ENCODE measurements around the gene REC114. TPM values are rescaled to one million over a fixed set of nuclear protein-coding genes. Genes with fewer than 3 reads are reported as not detected.
A peak's percentile ranks its signal among the peaks of the same experiment; 100 is the strongest.

The REC114 gene
- total RNA-seq, 1 donor from 2014 or later: not detected

DNA sequence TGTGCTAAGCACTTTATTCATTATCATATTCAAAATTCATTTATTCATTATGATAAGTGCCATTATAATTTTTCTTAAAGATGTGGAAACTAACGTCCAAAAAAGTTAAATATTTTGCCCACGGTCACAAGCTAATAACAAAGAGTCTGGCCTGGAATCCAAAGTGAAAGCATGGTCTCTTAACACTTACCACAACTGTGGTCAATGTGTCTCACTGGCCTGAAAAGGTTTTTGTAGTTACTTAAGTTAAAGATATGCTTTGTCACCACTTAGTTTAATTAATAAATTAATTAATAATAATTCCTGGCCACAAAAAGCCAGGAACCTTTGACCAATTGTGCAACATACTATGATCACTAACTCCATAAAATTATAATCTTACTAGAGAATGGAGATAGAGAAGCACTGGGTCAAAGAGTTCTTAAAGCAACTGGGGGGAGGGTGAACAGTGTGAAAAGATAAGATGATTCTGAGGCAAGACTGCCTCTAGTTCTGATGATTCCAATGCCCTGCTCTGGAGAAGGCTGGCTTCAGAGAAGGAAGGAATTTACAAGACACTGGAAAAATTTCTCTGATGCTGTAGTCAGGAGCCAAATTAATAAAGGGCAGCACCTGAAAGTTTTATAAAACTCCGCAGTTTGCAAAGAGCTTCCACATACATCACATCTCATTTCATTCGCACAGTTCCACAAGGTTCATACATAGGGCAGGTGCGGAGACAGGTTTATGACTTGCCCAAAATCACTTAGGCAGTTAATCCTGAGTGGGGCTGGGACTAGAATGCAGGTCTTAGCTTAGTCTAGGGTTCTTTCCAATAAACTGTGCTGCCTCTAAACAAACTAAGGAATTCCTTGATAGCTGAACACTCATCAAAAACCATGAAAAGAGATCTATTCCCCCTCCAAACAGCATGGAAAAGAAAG is 157.7 kb downstream of the REC114 start:
- H3K36me3 ChIP-seq: no peaks in the 10 kb centered on the region

DNA sequence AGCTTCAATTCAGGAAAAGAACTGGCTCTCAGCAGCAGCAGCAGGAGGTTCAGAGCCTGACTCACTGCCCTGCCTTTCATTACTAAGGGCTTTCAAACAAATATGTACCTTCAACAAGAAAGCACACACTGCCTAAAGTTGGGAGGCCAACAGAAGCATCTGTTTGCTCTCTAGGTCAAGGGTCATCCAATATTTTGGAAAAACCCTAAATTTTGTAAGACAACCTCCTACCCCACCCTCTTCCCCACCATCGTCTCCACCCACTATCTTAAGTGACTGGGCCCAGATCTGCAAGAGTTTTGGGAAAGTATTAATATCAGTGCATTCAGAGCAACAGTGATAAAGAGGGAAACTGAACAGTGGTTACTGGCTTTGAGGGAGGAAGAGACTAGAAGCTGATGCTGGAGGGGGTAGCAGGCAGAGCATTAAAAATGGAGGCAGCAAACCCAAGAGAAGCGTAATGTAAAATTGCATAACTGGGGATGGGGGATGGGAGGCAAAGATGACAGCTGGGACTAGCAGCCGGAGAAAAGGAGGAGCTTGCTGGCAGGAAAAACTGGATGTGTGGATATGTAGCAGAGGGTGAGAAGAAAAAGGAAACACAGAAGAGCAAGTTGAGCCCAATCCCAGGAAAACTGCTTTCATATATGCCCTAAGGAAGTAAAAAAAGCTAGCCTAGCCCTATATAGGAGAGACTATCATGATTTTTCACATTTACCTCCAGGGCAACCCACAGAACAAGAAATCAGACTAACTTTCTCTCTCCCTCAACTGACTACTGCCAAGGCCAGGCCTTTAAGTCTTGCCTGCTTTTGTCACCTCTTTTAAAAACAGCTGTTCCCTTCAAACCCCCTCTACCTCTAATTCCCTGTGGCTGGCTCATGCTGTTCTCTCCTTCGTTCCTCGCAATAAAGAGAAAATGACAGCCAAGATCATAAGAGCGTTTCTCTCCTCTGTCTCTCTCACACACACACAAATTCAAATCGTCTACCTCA is 158.8 kb downstream of the REC114 start:
- Histone ChIP-seq H3K27ac (peak overlapping the region; percentile 64 to 69), H3K4me1 (peaks cover 31 to 85% of the 10 kb centered on the region in 2 donors), H3K27me3 (no peaks in the 10 kb centered on the region), H3K36me3 (no peaks in the 10 kb centered on the region), H3K9me3 (no peaks in the 10 kb centered on the region), H3K4me3 (no peak overlapping the region)
- intact Hi-C loops (cut with DNase I): loop anchor here (2.0 kb wide), 1 partner anchor 31 kb away; the partner anchor contains the start of gene NPTN
- DNase-seq (ENCODE audit: low spot score in 2 of 2): no peak
- TF ChIP-seq, protein P1, sequence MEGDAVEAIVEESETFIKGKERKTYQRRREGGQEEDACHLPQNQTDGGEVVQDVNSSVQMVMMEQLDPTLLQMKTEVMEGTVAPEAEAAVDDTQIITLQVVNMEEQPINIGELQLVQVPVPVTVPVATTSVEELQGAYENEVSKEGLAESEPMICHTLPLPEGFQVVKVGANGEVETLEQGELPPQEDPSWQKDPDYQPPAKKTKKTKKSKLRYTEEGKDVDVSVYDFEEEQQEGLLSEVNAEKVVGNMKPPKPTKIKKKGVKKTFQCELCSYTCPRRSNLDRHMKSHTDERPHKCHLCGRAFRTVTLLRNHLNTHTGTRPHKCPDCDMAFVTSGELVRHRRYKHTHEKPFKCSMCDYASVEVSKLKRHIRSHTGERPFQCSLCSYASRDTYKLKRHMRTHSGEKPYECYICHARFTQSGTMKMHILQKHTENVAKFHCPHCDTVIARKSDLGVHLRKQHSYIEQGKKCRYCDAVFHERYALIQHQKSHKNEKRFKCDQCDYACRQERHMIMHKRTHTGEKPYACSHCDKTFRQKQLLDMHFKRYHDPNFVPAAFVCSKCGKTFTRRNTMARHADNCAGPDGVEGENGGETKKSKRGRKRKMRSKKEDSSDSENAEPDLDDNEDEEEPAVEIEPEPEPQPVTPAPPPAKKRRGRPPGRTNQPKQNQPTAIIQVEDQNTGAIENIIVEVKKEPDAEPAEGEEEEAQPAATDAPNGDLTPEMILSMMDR (IDR thresholded peaks at IDR 0.05): no peak

More for the DNA sequence above, 157.7 kb downstream of the REC114 start:
- intact Hi-C loops (cut with DNase I): loop anchor here (2.0 kb wide), 1 partner anchor 32 kb away; the partner anchor contains the start of gene NPTN
- no peak for DNase-seq (ENCODE audit: low spot score in 2 of 2)
- Histone ChIP-seq H3K9me3 (no peaks in the 10 kb centered on the region), H3K27ac (peak overlapping the region; percentile 64 to 69), H3K4me3 (no peak overlapping the region), H3K27me3 (no peaks in the 10 kb centered on the region), H3K4me1 (peaks cover 32 to 91% of the 10 kb centered on the region in 2 donors)
- TF ChIP-seq, protein P1 (IDR thresholded peaks at IDR 0.05): no peak

DNA sequence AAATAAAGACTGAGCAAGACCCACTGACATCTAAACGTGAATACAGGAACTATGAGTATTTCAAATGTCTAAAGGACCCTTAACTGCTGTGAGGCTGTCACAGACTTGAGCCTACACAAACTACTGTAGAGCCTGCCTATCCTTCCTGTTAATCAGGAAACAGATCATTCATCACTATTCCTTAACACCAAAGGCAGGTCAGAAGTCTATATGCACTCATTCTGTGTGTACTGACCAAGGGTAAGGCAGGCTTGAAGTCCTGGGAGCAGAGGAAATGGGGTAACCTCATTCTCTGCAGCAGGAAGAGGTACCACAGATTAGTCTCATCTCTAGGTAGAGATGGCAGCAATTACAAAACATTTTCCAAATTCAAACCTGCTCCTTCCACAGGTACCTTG is 159.5 kb downstream of the REC114 start:
- H3K27ac ChIP-seq: peak overlapping the region; percentile 64 to 69
- DNase-seq (ENCODE audit: low spot score in 2 of 2): no peak
- no peak overlapping the region for H3K4me3 ChIP-seq
- TF ChIP-seq, protein P1 (IDR thresholded peaks at IDR 0.05): no peak
- H3K4me1 ChIP-seq: peaks cover 31 to 82% of the 10 kb centered on the region in 2 donors
- H3K36me3 ChIP-seq: no peaks in the 10 kb centered on the region
- H3K27me3 ChIP-seq: no peaks in the 10 kb centered on the region
- no peaks in the 10 kb centered on the region for H3K9me3 ChIP-seq
- intact Hi-C loops (cut with DNase I): no loop called here

DNA sequence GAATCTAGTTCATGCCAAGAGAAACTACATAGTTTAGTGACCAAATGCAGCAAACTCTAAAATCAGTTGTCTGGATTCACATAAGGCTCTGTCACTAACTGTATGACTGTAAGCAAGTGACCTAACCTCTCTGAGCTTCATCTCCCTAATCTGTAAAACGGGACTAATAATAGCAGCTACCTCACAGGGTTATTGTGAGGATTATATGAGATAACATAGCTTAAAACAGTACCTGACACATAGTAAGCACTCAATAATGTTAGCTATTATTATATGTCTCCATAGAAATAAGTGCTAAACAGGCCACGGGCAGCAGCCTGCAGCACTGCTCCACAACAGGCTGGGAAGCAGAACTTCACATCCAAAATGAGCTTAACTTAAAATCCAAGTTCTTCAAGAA is 160.0 kb downstream of the REC114 start:
- Histone ChIP-seq H3K4me3 (no peak overlapping the region), H3K27ac (peak overlapping the region; percentile 64 to 69), H3K27me3 (no peaks in the 10 kb centered on the region), H3K36me3 (no peaks in the 10 kb centered on the region), H3K9me3 (no peaks in the 10 kb centered on the region), H3K4me1 (peaks cover 25 to 82% of the 10 kb centered on the region in 2 donors)
- intact Hi-C loops (cut with DNase I): no loop called here
- TF ChIP-seq, protein P1 (IDR thresholded peaks at IDR 0.05): no peak
- no peak for DNase-seq (ENCODE audit: low spot score in 2 of 2)

DNA sequence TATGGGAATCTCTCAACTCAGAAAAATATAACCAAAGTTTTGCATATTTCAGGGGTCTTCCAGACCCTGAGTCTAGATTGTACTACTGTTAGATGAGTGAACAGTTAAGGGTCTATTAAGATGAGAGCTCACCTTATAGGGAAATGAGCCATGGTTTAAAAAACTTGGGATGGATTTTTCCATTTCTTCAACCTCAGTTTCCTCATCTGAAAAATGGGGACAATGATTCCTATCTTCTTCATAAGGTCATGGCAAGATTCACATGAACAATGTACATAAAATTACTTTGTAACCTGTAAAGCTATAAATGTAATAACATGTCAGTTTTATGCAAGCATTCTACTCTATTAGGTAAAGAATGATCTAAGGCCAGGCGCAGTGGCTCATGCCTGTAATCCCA is 161.5 kb downstream of the REC114 start:
- peaks cover 14 to 79% of the 10 kb centered on the region in 2 donors for H3K4me1 ChIP-seq
- no peaks in the 10 kb centered on the region for H3K36me3 ChIP-seq
- H3K27ac ChIP-seq: no peak overlapping the region
- intact Hi-C loops (cut with DNase I): no loop called here
- H3K27me3 ChIP-seq: no peaks in the 10 kb centered on the region
- TF ChIP-seq, protein P1 (IDR thresholded peaks at IDR 0.05): no peak
- no peaks in the 10 kb centered on the region for H3K9me3 ChIP-seq
- no peak for DNase-seq (ENCODE audit: low spot score in 2 of 2)
- H3K4me3 ChIP-seq: no peak overlapping the region
